NCI-H524 treated with DMSO at 0.1 percent for 48 hours (cell line): ENCODE data around the gene GKAP1.
A peak's percentile ranks its signal among the peaks of the same experiment; 100 is the strongest.
"Not testable (repeated sequence)": the region's sequence is repeated elsewhere in the genome, so short reads cannot be mapped to it uniquely, and the experiment has no call there.

Experiments
- DNase-seq: peaks from one replicate; lab custom pipeline; 2025; lab: John Stamatoyannopoulos, UW

Gene GKAP1

DNA sequence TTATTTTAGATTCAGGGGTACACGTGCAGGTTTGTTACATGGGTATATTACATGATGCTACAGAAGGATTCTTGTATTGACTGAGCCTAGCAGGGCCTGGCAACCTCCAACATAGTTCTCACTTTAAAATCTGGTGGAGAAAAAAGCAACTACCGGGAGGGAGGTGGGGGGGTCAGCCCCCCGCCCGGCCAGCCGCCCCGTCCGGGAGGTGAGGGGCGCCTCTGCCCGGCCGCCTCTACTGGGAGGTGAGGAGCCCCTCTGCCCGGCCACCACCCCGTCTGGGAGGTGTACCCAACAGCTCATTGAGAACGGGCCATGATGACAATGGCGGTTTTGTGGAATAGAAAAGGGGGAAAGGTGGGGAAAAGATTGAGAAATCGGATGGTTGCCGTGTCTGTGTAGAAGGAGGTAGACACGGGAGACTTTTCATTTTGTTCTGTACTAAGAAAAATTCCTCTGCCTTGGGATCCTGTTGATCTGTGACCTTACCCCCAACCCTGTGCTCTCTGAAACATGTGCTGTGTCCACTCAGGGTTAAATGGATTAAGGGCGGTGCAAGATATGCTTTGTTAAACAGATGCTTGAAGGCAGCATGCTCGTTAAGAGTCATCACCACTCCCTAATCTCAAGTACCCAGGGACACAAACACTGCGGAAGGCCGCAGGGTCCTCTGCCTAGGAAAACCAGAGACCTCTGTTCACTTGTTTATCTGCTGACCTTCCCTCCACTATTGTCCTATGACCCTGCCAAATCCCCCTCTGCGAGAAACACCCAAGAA is 88.8 kb downstream of the GKAP1 start:
- not testable (repeated sequence) for DNase-seq

GRCh38 chr9:83724436-83724835 is 93.1 kb downstream of the GKAP1 start:
- DNase-seq, result no peak

GRCh38 chr9:83722726-83723495 is 94.7 kb downstream of the GKAP1 start:
- DNase-seq, result no peak

- DNase-seq, result no peak
These were observed 96.1 kb downstream of the GKAP1 start for GRCh38 chr9:83721509-83721908.

DNA sequence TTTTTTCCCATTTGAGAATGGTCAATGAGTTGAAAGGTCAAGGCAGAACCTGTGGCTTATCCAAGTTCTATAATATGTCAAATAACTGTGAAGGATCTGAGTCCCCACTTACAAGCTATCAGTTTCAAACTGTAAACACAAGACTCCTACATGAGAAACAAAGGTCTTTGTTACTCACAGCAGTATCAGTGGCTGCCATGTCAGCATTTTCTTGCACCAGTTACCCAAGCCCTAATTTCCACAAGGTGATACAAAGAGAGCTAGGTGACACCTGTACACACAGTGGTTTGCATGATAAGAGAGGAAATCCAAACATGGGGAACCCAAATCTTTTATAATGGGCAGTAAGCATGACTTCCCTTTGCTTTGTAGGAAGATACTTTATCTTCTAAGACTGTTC is 101.8 kb downstream of the GKAP1 start:
- DNase-seq, result no peak

DNA sequence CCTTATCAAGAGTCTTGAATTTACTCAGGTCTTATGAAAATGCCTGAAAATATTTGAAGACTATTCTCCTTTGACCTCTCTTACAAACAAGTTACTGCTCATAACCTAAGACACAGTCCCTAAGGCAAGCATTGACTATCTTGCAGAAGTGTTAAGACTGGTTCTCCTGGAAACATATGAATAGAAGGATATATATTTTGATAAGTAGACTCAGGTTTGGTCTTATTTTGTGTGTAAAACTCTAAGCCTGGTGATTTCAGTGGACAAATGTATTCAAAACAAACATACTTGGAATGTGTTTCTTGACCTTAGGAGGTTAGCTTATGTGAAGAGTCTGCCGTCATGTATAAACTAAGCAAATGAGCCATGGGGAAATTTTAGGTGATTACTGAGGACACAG is 102.3 kb downstream of the GKAP1 start:
- DNase-seq, result no peak

DNA sequence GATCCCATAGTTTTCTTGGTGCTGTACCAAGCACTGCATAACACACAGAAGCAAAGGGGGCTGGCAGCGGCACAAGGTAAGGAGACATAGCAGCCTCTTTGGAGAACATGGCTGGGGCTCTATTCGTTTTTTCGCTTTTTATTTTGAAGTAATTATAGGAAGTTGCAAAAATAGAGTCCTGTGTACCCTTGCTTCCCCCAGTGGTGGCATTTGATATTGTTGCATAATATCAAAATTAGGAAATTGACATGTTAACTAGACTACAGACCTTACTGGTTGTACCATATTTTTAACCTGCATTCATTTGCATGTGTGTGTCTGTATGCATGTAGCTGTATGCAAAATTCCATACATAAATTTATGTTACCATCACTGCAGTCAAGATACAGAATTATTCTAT is 103.2 kb downstream of the GKAP1 start:
- no peak for DNase-seq

DNA sequence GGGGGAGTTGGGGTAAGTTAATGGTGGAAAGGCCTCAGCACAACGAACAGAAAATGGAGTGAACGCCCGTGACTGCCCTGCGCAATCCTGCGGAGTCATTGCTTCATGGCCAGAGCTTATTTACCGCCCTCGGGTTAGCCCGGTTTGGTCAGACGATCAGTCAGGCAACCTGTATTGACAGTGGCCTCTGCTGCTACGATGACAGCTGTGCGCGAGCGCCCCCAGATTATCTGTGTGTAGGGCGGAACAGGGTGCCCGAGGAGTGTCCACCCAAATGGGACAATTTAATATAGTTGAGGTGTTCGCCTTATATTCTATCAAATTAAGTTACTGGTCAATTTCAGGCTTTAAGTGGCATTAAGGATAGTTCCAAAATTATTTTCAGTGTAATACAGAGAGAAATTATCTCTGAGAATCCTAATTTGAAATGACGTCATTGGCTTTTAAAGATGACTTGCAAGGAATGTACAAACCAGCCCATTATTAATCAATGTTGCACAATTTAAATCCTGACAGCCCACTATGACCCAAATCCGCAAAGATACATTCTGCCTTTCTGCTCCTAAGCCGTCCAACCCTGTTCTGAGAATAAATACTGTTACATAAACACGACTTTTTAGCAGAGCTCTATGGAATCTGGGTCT is 108.9 kb downstream of the GKAP1 start:
- no peak for DNase-seq

DNA sequence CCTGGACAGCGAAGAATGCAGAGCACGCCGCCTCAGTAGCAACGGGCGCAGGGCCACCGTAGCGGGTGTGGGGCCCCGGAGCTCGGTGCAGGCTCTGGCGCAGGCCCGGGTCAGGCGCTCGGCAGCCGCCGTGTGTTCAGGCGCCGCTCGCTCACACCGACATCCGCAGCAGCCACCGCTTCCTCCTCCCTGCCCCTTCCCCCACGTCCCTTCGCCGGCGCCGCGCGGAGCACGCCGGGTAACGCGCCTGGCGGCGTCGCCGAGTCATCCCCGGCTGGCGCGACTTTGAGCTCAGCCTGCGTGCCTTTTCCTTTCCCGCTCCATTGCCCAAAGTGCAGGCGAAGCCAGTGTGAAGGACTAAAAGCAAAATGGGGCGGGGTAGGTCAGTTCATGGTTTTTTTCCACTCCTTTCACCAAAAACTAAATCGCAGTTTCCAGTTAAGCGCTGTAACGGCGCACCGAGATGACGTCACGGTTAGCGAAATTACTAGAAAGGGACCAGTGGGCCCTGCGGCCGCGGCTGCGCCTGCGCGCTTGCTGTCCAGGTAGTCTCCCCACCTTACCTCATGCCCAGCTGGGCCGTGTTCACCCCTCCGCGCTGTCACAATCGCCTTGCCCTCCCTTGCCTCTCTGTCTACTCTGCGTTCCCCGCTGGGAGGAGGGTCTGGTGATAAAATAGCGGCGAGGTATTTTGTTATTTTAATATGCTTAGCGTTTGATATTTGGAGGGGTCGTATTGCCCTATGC is 109.6 kb downstream of the GKAP1 start, which contains the start of gene UBQLN1:
UBQLN1 (minus strand) TSS at position 191 of the 747 bp plus-strand sequence. CDS start 279 bp downstream, outside the sequence.
- peak; percentile 31 for DNase-seq

DNA sequence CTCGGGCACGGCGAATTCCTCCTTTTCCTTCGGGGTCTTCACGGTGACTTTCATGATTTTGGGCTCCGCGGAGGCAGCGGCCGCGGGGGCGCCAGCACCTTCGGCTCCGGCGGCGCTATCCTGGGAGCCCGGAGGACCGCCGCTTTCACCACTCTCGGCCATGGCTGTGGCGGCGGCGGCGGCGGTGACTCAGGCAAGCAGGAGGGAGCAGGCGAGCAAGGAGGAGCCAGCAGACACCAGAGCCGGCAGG is 110.1 kb downstream of the GKAP1 start:
- DNase-seq, result no peak

DNA sequence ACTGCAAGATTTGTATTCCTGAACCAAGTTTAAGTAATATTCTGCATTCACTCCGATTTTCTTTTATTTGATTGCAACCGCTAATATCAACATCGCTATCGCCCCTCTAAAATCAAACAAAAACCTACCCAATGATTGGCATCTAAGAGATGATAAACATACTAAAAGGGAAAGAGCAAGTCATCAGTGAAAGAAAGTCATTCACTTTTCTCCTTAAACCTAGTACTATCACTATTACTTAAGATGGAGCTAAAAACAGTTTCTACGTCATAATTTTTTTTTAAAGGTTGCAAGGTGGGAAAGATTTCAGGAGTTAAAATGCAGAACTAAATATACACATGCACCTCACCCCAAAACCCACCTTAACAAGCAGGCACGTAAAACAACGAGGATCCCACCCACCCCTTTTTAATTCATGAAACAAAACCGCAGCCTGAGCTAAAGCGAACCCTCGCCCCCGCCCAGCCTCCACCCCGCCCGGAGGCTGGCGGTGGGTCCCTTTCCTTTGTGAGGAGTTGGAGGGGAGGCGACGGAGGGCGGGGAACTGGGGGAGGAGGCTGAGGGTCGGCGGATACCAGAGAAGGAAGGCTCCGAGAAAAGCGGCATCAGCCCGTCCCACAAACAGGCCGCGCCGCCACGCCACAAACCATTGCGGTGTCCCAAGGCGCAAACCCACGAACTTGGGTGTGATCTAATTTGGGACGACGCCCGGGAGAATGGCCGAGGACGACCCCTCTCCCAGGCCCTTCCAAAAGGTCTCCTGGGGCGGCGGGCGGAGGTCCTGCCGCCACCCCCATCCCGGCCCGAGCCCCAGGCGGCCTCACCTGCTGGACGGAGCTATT is 110.7 kb downstream of the GKAP1 start:
- no peak for DNase-seq

DNA sequence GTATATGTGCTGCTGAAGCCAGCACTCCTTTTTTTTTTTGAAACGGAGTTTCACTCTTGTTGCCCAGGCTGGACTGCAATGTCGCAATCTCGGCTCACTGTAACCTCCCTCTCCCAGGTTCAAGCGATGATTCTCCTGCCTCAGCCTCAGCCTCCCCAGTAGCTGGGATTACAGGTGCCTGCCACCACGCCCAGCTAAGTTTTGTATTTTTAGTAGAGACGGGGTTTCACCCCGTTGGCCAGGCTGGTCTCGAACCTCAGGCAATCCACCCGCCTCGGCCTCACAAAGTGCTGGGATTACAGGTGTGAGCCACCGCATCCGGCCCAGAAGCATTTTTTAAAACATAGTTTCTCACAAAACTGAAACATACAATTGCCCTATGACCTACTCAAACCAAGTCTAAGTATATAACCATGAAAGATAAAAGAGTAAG is 112.3 kb downstream of the GKAP1 start:
- DNase-seq, result not testable (repeated sequence)

DNA sequence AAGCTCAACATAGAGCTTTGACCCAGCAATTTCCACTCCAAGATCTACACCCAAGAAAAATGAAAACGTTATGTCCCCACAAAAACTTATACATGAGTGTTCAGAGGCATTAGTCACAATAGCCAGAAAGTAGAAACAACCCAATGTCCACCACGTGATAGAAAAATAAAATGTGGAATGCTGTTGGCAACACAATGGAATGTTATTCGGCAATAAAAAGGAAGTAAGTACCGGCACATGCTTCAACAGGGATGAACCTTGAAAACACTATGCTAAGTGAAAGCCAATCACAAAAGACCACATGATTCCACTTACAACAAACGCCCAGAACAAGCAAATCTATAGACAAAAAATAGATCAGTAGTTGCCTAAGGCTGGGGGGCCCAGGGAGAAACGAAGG is 115.8 kb downstream of the GKAP1 start:
- no peak for DNase-seq

GRCh38 chr9:83701286-83701685 is 116.3 kb downstream of the GKAP1 start:
- no peak for DNase-seq

DNA sequence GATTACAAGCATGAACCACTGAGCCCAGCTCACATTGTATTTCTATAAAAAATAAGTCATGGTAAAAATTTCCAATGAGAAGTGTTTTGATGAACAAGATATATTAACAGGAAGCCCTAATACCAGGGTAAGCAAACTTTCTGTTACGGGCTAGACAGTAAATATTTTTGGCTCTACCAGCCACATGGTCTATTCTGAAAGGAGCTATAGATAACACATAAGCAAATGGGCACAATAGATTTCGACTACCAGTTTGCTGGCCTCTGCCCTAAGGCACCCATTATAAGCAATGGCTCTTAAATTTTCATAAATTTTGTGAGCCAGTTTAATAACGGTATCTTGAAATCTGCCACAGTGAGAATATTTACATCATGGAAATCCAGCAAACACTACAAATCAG is 118.0 kb downstream of the GKAP1 start:
- no peak for DNase-seq

GRCh38 chr9:83698976-83699585 is 118.5 kb downstream of the GKAP1 start:
- DNase-seq, result no peak

- DNase-seq, result no peak
These were observed 126.1 kb downstream of the GKAP1 start for GRCh38 chr9:83691492-83691891.
